OCI-LY1 (cell line): ENCODE data around the gene CD320.

Source experiments
- H2AFZ ChIP-seq: fragments of 200-600 bp; sonication (generic), shearing (Covaris generic); 2 replicates; pipeline ENCODE4 v1.6.0; 2014; ENCODE audit warnings: antibody characterized with exemption, mild to moderate bottlenecking, low read length
- H3F3A ChIP-seq: fragments of 200-600 bp; sonication (generic), shearing (Covaris generic); 2 replicates; pipeline ENCODE4 v1.6.0; 2014; ENCODE audit warnings: mild to moderate bottlenecking, antibody characterized with exemption, low read length, moderate library complexity; ENCODE audit not compliant: insufficient read depth
- H3K27ac ChIP-seq: fragments of 200-600 bp; sonication (generic); 2 replicates; pipeline ENCODE4 v1.5.1; 2014; ENCODE audit warnings: low read length, mixed run types, mild to moderate bottlenecking, low read depth; ENCODE audit not compliant: poor library complexity, severe bottlenecking
- H3K27me3 ChIP-seq: fragments of 200-600 bp; sonication (generic); 2 replicates; pipeline ENCODE4 v1.6.0; 2014; ENCODE audit warnings: antibody characterized with exemption, mild to moderate bottlenecking, low read length, moderate library complexity; ENCODE audit not compliant: insufficient read depth
- H3K36me3 ChIP-seq: fragments of 200-600 bp; sonication (generic); 2 replicates; pipeline ENCODE4 v1.6.1; 2014; ENCODE audit warnings: mild to moderate bottlenecking, antibody characterized with exemption, low read length, moderate library complexity, mixed read lengths; ENCODE audit not compliant: insufficient read depth
- H3K4me1 ChIP-seq: fragments of 200-600 bp; sonication (generic); 2 replicates; pipeline ENCODE4 v1.5.1; 2014; ENCODE audit warnings: mild to moderate bottlenecking, low read length, moderate library complexity; ENCODE audit not compliant: insufficient read depth, severe bottlenecking
- H3K4me2 ChIP-seq: fragments of 200-600 bp; sonication (generic), shearing (Covaris generic); 2 replicates; pipeline ENCODE4 v1.6.1; 2014; ENCODE audit warnings: low read length
- H3K4me3 ChIP-seq: fragments of 200-600 bp; sonication (generic); 2 replicates; pipeline ENCODE4 v1.5.1; 2014; ENCODE audit warnings: low read length, low read depth, mild to moderate bottlenecking, mixed read lengths; ENCODE audit not compliant: poor library complexity, severe bottlenecking
- H3K79me2 ChIP-seq: fragments of 200-600 bp; shearing (Covaris generic); 2 replicates; pipeline ENCODE4 v1.6.1; 2016; ENCODE audit warnings: mixed run types, low read length, mixed read lengths; ENCODE audit not compliant: insufficient read depth
- H3K9ac ChIP-seq: fragments of 200-600 bp; sonication (generic), shearing (Covaris generic); 2 replicates; pipeline ENCODE4 v1.6.1; 2014; ENCODE audit warnings: mild to moderate bottlenecking, low read length, mixed read lengths
- H3K9me2 ChIP-seq: fragments of 200-600 bp; sonication (generic), shearing (Covaris generic); 2 replicates; pipeline ENCODE4 v1.6.1; 2014; ENCODE audit warnings: low read depth, mild to moderate bottlenecking, low read length, mixed read lengths
- H3K9me3 ChIP-seq: fragments of 200-600 bp; shearing (Covaris generic); 2 replicates; pipeline ENCODE4 v1.6.1; 2014; ENCODE audit warnings: low read length, mixed read lengths
- H4K20me1 ChIP-seq: fragments of 200-600 bp; sonication (generic), shearing (Covaris generic); 2 replicates; pipeline ENCODE4 v1.6.0; 2016; ENCODE audit warnings: mild to moderate bottlenecking, low read length; ENCODE audit not compliant: insufficient read depth
- CTCF ChIP-seq: fragments of 200-600 bp; sonication (generic), shearing (Covaris generic); IDR thresholded peaks from 2 replicates; pipeline ENCODE4 v1.5.1; 2017; ENCODE audit warnings: mild to moderate bottlenecking, antibody characterized with exemption, low read length, moderate library complexity, mixed read lengths
- EZH2 ChIP-seq: fragments of 200-600 bp; sonication (generic), shearing (Covaris generic); IDR thresholded peaks from 2 replicates; pipeline ENCODE4 v1.8.0; 2017; ENCODE audit warnings: borderline replicate concordance, mixed run types, mild to moderate bottlenecking, antibody characterized with exemption, low read length, moderate library complexity, mixed read lengths

The CD320 gene

GRCh38 chr19:8307400-8307964 is 676 bp downstream of the CD320 start:
- no peaks in the 10 kb centered on the region for H3F3A ChIP-seq
- H4K20me1 ChIP-seq, result no peaks in the 10 kb centered on the region
- H3K79me2 ChIP-seq, result no peaks in the 10 kb centered on the region; the same call in 1 of the 2 replicates
- H3K4me1 ChIP-seq, result peaks cover 22% of the 10 kb centered on the region
- H3K4me3 ChIP-seq, result peak overlapping the region; percentile 70
- no peaks in the 10 kb centered on the region for H3K9me2 ChIP-seq
- peak overlapping the region; percentile 91 for H3K4me2 ChIP-seq
- peaks cover 60% of the 10 kb centered on the region for H3K36me3 ChIP-seq
- H3K27ac ChIP-seq, result peak overlapping the region; percentile 42
- no peak overlapping the region for H2AFZ ChIP-seq
- H3K9ac ChIP-seq, result peak overlapping the region; percentile 84
- H3K9me3 ChIP-seq, result no peaks in the 10 kb centered on the region
- no peaks in the 10 kb centered on the region for H3K27me3 ChIP-seq
- no peak for TF ChIP-seq EZH2
- TF ChIP-seq CTCF, result no peak

DNA sequence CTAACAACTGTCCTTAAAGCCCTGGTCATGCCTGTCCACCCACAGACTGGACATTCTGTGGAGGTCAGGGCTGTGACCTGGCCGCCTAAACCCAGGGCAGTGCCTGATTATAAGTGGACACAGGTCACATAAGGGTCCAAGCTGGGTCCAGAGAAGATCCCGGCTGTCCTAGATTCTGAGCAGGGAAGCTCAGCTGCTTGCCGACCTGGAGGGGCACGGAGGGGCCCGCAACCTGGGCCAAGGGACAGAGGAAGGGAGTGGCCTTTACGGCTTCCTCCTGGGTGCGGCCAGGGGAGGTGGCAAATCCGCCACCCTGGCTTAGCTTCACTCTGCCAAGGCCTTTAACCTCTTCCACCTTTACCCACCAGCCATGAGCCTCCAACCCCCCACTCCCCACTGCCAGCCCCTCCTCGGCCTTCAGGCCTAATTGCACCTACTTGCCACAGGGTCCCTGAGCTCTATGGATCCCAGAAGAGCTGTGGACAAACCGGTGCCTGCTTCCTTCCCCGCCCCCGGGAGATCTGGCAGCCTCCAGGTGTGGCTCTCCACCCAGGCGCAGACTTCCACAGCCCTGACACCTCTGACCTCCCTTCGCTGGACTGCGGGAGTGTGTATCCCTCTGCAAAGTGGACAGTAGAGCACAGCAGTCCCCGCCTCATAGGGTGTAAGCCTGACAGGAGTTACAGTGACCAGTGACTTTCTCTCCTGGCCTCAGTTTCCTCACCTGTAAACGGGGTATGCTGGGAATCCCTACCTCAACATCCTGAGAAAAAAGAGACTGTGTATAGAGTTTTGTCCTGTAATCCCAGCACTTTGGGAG is 1.7 kb downstream of the CD320 start:
- TF ChIP-seq CTCF, result no peak
- no peak for TF ChIP-seq EZH2
- Histone ChIP-seq H3F3A (no peaks in the 10 kb centered on the region), H3K9ac (peak overlapping the region; percentile 84; the same call in 1 of the 2 replicates), H3K27me3 (no peaks in the 10 kb centered on the region), H3K9me3 (no peaks in the 10 kb centered on the region), H3K4me1 (peaks cover 22% of the 10 kb centered on the region), H3K79me2 (no peaks in the 10 kb centered on the region; the same call in 1 of the 2 replicates), H2AFZ (no peak overlapping the region), H3K27ac (no peak overlapping the region), H3K4me2 (peak overlapping the region; percentile 91), H3K4me3 (peak overlapping the region; percentile 70), H3K9me2 (no peaks in the 10 kb centered on the region), H3K36me3 (peaks cover 60% of the 10 kb centered on the region), H4K20me1 (no peaks in the 10 kb centered on the region)

- Histone ChIP-seq H3K27ac (no peak overlapping the region), H3K9me3 (no peaks in the 10 kb centered on the region), H3F3A (no peaks in the 10 kb centered on the region), H3K36me3 (peaks cover 53% of the 10 kb centered on the region), H3K9me2 (no peaks in the 10 kb centered on the region), H3K79me2 (no peaks in the 10 kb centered on the region; the same call in 1 of the 2 replicates), H4K20me1 (no peaks in the 10 kb centered on the region), H3K4me1 (peaks cover 22% of the 10 kb centered on the region), H3K4me3 (no peak overlapping the region), H3K27me3 (no peaks in the 10 kb centered on the region), H2AFZ (no peak overlapping the region), H3K4me2 (no peak overlapping the region), H3K9ac (no peak overlapping the region)
- no peak for TF ChIP-seq EZH2
- TF ChIP-seq CTCF, result no peak
These were observed 2.4 kb downstream of the CD320 start for GRCh38 chr19:8305798-8306197.
